HuH-7 (cell line): ENCODE data around the gene TPGS1.
"Not testable (repeated sequence)": the region's sequence is repeated elsewhere in the genome, so short reads cannot be mapped to it uniquely, and the experiment has no call there.

Source experiments
- DNase-seq: peaks from one replicate; pipeline ENCODE4 v3.0.0; 2011; ENCODE audit warnings: low spot score

The TPGS1 gene

DNA sequence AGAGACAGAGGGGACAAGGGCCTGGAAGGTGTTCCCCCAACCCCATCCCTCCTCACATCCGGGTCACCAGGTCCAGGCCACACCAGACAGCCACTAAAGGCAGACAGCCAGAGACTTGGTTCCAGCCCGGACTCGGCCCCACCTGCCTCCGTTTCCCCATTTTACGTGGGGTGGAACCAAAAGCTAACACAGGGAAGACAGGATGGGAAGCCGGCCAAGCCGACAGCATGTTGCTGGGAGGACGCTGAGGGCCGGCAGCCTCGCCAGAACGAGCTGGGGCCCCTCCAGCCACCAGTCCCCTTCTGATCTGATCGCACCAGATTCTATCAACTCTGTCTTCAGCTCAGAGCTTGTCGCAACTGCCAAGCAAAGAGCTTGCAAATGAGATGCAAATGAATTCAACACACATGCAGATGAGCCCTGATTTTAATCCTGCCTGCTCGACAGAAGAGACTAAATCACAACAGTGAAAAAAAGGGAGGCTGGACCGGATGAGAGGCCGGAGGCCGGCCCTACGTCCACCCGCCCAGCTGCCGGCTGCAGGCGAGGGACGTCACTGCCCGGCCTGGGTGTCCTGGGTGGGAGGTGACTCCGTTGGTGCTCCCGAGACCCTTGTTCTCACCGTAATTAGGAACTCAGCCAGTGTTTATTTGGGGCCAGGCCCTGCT lies 28.9 kb upstream of the TPGS1 start:
- no peak for DNase-seq

DNA sequence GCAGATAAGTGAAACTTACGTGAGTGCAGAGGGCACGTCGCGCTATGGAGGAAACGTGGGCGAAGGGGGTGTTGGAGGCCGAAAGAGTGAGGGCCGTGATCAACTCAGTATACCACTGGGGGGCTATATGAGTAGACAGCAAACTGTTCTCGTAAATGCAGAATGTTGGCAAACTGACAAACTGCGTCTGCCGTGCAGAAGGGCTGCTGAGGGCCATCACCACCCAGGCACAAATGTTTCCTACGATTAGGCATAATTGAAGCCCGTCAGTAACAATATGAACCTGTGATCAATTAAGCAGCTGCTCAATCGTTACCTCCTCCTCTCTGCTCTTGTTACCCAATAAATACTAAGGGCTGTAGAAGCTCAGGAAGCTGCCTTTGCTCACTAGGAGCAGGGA lies 28.3 kb upstream of the TPGS1 start:
- no peak for DNase-seq

DNA sequence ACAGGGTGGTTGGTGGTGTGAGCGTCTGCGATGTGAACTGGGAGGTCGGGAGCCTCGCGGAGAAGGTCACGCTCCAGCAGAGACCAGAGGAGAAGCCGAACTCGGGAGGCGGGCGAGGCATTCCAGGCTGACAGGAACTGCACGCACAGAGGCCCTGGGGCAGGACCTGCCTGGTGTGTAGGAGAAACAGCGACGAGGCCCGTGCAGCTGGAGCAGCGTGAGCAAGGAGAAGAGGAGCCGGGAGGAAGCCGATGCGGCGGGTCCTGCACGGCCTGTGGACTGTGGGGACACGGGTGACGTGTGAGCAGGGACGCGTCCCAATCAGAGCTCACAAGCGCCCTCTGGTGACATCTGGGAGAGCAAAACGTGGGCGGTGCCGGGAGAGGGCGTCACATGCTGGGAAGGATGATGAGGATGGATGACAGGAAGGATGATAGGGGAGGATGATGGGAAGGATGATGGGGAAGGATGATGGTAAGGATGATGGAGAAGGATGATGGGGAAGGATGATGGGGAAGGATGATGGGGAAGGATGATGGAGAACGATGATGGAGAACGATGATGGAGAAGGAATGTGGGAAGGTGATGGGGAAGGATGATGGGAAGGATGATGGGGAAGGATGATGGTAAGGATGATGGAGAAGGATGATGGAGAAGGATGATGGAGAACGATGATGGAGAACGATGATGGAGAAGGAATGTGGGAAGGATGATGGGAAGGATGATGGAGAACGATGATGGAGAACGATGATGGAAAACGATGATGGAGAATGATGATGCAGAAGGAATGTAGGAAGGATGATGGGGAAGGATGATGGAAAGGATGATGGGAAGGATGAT lies 27.1 kb upstream of the TPGS1 start:
- peak; percentile 90 for DNase-seq

DNA sequence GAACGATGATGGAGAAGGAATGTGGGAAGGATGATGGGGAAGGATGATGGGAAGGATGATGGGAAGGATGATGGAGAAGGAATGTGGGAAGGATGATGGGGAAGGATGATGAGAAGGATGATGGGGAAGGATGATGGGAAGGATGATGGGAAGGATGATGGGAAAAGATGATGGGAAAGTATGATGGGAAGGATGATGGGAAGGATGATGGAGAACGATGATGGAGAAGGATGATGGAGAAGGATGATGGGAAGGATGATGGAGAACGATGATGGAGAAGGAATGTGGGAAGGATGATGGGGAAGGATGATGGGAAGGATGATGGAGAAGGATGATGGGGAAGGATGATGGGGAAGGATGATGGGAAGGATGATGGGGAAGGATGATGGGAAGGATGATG lies 26.2 kb upstream of the TPGS1 start:
- DNase-seq, result not testable (repeated sequence)

DNA sequence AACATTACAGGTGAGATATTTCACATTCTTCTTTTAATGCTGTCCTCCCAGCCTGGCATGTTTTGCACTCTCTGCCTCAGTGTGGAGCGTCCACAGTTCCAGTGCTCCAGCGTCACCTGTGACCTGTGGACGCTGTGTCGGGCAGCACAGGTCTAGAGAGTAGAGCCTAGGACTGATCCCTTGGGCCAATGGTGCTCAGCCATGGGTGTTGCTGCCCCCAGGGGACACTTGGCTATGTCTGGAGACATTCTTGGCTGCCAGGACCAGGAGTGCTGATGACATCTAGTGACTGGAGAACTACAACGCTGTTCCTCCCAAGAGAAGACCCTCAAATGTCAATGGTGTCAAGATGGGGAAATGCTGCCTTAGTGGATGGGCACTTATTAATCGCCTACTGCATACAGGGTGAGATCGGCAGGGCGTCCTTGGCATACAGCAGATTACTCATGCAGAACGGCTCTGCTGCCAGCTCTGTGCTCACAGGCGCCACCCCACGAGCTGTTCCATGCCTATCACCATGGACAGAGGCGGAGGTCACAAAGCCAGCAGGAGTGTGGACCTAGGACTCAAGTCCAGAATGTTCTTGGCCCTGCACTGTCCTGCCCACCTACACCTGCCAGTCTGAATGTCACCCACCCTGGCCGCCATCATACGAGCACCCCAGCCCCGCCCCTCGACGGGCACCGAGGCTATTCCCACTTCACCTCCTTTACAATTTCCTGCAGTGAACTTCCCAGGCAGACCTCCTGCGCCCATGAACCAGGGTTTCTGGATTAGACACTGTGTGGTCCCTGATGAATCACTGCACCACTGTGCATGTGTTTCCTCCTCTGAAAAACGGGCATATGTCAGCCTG lies 24.9 kb upstream of the TPGS1 start:
- DNase-seq, result no peak

DNA sequence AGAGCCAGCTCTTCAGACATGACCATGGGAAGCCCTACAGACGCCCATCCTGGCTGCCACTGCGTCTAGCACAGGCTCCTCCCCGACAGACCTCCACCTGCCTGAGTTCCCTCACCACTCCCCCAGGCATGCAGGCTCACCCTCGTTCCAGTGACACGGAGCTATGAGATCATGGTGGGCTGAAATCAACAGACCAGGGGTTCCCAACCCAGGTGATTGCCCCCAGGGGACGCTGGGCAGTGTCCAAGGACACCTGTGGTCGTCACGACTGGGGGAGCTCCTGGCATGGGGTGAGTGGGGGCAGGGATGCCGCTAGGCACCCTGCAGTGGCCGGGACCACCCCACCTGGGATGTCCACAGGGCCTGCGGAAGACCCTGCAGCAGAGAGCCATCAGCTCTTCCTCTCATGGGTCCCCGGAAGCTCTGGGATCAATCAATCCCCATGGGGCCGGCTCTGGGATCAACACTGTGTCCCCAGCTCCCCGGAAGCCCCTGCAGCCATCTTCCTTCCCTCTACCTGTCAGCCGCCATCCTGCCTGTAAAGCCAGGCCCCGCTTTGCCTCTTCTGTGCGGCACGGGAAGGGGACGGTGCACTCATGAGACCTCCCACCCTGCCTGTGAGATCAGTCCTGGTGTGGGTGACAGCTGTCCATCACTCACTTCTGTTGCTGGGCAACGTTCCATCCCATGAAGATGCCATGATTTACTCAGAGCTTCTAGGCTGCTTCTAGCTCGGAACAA lies 23.8 kb upstream of the TPGS1 start:
- no peak for DNase-seq

DNA sequence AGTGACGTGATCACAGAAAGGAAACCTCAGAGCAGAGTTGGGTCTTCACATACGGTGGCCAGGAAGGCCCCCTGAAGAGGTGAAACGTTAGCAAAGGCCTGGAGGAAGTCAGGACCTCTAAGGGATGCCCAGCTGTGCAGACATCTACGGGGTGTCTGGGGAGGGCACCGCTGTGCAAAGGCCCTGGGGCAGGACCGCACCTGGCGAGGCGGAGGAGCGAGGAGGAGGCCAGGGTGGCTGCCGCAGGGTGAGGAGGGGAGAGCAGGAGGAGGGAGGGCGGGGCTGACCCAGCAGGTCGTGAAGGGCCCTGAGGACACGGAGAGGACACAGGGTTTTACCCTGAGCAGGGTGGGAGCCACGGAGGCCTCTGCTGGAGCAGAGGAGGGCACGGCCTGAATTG lies 22.8 kb upstream of the TPGS1 start:
- DNase-seq, result no peak

DNA sequence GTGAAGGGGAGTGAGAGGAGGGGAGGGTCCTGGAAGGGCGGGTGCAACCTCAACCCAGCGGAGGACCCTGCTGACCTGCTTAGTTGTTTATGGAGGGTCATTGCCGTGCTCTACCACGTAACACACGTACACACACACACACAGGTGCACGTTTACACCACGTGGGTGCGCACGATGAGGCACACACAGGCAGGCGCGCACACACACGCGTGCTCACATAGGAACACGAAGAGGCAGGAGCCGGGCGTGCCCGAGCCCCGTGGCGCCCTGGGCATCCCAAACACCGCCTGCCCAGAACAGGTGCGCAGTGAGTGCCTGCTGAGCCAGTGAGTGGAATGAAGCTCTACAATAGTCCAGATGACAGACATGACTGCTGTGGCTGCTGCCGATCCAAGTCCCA lies 22.2 kb upstream of the TPGS1 start:
- no peak for DNase-seq

DNA sequence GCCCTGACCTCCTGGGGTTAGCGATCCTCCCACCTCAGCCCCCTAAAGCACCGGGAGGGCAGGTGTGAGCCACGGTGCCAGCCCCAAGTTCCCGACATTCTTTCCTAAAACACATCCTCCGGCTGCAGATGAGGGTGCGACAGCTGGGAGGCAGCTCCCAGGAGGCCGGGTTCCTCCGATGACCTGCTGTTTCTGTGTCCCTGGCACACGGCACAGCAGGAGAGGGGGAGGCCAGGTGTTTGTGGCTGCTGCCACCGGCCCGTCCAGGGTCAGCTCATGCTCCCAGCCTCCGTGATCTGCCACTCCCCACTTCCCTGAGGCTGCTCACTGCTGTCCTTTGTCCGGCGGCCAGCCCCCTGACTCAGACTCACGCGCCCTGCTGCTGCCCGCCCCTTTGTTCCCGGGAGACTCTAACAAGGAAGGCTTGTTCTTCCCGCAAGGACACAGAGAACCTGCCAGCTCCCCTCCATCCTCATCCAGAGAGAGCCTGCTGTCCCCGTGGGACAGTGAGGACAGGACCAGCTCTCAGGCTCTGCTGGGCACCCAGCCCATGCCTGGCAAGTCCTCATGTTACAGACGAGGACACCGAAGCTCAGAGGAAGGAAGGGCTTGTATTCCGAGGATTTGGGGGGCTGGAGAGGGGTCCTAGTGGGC lies 21.6 kb upstream of the TPGS1 start:
- DNase-seq, result no peak

DNA sequence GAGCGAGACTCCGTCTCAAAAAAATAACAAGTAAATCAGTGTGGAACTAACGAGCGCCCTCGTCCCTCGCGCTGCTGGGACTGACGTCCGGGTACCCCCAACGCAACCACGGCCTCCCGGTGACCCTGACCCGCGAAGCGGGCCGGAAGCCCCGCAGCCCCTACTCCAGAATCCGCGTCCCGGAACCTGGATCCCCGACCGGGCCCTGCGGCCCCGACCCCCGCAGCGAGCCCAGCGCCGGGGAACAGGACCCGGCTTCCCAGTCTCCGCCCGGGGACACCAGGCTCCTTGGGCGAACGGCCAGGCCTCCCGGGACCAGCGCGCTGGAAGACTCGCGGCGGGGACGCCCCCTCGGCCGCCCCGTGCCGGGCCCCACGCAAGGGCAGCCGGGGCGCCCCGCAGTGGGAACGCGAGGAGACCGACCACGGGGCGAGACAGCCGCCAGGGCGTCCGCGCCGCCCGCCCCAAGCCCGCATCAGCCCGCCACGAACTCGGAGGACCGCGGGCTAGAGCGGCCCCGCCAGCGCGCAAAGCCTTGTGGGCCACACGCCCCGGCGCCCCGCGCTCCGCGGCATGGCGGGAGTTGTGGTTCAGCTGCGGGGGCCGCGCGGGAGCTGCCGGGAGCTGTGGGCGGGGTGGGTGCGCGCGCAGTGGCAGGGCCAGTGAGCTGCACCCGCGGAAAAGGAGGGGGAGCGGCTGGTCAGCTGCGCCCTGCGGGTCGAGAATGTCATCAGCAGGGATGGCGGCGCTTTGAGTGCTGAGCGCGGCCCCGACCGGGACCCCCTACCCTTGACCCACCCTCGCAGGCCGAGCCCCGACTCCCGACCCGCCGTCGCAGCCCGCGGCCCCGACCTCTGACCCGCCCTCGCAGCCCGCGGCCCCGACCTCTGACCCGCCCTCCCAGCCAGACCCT lies 18.5 kb upstream of the TPGS1 start:
- peak; percentile 94 for DNase-seq

DNA sequence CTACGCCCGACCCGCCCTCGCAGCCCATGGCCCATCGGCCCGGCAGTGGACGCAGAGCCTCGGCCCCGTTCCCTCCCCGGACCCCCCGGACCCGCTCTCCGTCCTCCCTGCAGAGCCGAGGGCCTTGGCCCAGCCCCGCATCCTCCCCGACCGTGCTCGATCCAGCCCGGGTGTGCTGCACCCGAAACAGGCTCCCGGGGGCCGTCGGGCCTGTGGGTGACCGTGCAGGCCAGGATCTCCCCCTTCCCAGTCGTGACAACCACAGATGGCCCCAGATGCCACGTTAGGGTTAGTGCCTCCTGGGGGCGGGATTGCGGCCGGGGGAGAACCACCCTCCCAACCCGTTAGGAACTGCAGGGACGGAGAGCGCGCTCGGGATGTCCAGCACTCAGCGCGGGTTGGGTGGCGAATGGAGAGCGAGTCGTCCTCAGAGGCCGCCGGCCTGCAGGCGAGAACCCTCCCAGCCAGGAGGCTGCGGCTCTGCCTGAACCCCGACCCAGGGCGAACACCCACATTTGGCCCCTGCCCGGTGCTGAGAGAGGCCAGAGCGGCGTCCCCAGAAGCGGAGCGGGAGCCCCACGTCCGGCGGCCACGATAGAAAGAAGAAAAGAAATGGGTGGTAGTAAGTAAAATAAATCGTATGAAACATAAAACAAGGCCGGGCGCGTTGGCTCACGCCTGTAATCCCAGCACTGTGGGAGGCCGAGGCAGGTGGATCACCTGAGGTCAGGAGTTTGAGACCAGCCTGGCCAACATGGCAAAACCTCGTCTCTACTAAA lies 17.7 kb upstream of the TPGS1 start:
- no peak for DNase-seq

DNA sequence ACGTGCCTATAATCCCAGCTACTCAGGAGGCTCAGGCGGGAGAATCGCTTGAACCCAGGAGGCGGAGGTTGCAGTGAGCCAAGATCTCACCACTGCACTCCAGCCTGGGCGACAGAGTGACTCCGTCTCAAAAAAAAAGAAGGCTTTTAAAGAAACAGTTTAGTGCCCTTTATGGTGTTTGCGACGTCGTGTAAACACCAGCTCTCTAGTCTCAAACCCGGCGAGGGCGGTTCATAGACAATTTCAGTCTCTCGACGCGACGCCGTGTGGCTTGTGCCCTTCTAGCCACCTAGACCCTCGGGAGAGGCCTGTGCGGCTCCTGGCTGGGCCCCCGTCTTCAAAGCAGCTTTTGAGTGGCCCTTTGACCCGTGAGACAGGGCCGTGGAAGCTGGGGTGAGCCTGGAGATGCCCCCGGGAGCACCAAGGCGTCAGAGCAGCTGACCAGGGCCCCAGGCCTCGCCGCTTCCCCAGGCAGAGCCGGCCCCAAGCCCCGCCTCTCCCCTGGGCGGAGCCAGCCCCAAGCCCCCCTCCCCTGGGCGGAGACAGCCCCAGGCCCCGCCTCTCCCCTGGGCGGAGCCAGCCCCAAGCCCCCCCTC lies 16.1 kb upstream of the TPGS1 start:
- no peak for DNase-seq

DNA sequence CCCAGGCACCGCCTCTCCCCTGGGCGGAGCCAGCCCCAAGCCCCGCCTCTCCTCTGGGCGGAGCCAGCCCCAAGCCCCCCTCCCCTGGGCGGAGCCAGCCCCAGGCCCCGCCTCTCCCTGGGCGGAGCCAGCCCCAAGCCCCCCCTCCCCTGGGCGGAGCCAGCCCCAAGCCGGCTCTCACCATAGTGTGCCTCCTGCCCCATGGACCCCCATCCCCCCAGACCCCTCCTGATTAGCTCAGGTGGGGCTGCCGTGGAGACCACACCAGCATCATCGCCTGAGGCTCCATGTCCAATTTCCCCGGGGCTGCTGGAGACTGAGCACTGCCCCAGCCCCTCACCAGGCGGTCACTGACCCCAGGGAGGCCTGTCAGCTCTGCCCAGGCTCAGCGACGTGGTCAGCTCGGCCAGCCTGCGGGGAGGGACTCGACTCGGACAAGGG lies 15.2 kb upstream of the TPGS1 start:
- no peak for DNase-seq

DNA sequence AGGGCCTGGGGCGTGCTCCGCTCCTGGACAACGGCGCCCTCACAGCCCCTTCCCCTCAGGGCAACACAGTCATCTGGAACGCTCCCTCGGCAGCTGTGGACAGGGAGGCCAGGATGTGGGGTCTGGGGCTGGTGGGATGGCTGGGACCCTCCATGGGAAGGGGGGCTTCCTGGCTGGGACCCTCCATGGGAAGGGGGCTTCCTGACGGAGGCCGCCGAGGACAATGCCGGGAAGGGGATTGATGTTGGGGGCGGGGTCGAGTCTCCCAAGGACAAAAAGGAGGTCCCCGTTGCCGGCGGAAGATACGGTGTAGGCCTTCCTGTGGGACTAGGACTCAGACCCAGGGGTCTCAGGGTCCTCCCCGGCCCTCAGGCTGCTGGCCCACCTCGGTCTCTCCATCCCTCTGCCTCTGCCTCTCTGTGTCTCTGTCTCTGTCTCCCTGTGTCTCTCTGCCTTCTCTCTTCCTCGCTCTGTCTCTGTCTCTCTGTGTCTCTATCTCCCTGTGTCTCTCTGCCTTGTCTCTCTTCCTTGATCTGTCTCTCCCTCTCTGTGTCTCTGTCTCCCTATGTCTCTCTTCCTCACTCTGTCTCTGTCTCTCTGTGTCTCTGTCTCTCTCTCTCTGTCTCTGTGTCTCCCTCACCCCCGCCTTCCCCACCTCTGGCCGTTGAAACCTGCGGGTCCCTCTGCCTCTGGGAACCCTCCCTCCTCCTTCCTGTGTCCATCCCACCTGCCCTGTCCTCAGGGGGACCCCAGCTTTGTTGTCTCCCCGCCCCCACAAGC lies 13.7 kb upstream of the TPGS1 start:
- no peak for DNase-seq

DNA sequence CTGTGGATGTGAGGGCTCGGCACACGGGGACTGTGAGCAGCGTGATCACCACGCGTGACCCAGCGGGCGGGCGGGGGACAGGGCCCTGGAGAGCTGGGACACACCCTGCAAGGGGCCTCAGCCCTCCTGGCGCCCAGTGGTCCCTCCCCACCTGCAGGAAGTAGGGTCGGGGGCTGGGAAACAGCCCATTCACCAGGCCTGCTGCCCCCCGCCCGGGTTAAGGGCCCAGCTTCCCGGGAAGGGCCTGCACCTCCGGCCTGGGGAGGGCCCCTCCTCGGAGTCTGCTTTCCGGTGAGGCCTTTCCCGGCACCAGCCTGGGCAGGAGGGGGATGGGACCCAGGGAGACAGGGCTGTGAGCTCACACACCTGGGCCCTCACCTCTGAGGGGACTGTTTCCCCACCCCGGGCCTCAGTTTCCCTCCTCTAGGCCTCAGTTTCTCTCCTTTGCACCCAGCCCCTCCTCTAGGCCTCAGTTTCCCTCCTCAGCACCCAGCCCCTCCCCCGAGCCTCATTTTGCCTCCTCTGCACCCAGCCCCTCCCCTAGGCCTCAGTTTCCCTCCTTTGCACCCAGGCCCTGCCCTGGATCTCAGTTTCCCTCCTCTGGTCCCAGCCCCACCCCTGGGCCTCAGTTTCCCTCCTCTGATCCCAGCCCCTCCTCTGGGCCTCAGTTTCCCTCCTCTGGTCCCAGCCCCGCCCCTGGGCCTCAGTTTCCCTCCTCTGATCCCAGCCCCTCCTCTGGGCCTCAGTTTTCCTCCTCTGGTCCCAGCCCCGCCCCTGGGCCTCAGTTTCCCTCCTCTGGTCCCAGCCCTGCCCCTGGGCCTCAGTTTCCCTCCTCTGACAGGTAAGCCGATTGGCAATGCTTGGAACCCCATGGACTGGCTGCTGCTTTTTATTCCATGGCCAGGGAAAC lies 12.9 kb upstream of the TPGS1 start:
- no peak for DNase-seq

DNA sequence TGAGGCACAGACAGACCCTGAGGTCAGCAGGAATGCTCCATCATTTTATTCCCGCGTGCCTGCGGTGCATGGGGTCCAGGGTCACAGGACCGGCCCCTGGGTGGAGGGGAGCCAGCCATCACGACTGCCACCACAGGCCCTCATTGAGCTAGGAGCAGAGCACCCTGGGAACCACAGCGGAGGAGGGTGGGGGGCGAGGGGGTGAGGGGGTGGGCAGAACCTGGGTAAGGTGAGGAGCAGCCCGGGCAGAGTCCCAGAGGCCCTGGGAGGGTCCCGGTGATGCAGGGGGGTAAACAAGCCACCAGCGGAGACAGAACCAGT lies 12.3 kb upstream of the TPGS1 start:
- no peak for DNase-seq

DNA sequence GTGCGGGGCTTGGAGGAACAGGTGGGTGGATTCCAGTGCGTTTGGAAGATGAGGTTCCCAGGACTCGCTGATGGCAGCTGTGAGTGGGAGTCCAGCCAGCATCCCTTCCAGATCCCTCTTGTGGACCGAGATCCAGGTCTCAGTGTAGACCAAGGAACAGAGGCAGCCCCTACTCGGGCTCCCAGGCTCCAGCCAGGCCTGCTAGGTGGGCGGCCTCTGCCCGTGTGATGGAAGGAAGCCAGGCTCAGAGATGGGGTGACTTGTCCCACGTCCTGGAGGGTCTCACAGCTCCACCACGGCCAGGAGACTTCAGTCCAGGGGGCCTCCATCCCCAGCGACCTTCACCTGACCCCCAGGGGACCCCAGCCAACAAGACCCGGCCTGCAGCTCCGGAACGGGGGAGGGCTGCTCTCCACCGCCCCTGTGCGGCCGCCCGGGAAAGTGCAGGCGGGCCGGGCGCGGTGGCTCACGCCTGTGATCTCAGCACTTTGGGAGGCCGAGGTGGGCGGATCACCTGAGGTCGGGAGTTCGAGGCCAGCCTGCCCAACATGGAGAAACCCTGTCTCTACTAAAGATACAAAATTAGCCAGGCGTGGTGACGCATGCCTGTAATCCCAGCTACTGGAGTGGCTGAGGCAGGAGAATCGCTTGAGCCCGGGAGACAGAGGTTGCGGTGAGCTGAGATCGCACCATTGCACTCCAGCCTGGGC lies 11.7 kb upstream of the TPGS1 start:
- DNase-seq, result no peak
